GM12891 (cell line): ENCODE results near the gene KRTAP5-6.

Source experiments
- PAX5 ChIP-seq: IDR thresholded peaks from 2 replicates; pipeline ENCODE4 v1.6.1; 2011; ENCODE audit warnings: low read length, moderate library complexity, mild to moderate bottlenecking; ENCODE audit not compliant: insufficient read depth, severe bottlenecking
- POLR2A ChIP-seq: IDR thresholded peaks from 2 replicates; pipeline ENCODE4 v1.6.1; 2011; ENCODE audit warnings: low read depth, low read length, control low read depth
- POLR2AphosphoS5 ChIP-seq: IDR thresholded peaks from 2 replicates; pipeline ENCODE4 v1.6.1; 2011; ENCODE audit warnings: low read depth, low read length, control low read depth
- SPI1 ChIP-seq: IDR thresholded peaks from 2 replicates; pipeline ENCODE4 v1.6.1; 2011; ENCODE audit warnings: low read depth, low read length, control low read depth
- TAF1 ChIP-seq: IDR thresholded peaks from 2 replicates; pipeline ENCODE4 v1.6.1; 2011; ENCODE audit warnings: low read depth, low read length, control low read depth

- no peak for TF ChIP-seq POLR2A
- no peak for TF ChIP-seq POLR2AphosphoS5
- TF ChIP-seq PAX5: no peak
- no peak for TF ChIP-seq SPI1
- no peak for TF ChIP-seq TAF1
Observed at GRCh38 chr11:1650034-1650917, 46.7 kb upstream of the KRTAP5-6 start.
